ENCODE results near the gene ZHX3.

DNA sequence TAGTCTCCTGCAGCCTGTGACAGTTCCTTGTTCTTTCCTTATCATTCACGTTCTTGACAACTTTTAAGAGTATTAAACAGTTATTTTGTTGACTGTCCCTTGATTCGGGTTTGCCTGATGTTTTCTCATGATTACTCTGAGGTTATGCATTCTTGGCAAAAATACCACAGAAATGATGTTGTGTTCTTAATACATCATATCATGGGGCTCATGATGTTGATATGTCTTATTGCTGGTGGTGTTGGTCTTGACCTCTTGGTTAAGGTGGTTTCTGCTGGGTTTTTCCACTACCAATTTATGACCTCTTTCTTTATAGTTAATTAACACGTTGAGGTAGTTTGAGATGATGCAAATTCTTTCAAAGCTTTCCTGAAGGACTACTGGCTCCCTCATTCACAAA, 59.1 kb downstream of the ZHX3 start:
- TF ChIP-seq, protein P1, sequence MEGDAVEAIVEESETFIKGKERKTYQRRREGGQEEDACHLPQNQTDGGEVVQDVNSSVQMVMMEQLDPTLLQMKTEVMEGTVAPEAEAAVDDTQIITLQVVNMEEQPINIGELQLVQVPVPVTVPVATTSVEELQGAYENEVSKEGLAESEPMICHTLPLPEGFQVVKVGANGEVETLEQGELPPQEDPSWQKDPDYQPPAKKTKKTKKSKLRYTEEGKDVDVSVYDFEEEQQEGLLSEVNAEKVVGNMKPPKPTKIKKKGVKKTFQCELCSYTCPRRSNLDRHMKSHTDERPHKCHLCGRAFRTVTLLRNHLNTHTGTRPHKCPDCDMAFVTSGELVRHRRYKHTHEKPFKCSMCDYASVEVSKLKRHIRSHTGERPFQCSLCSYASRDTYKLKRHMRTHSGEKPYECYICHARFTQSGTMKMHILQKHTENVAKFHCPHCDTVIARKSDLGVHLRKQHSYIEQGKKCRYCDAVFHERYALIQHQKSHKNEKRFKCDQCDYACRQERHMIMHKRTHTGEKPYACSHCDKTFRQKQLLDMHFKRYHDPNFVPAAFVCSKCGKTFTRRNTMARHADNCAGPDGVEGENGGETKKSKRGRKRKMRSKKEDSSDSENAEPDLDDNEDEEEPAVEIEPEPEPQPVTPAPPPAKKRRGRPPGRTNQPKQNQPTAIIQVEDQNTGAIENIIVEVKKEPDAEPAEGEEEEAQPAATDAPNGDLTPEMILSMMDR (IDR thresholded peaks at IDR 0.05), result no peak
- no peak for TF ChIP-seq POLR2A (IDR thresholded peaks at IDR 0.05)
- TF ChIP-seq EP300 (IDR thresholded peaks at IDR 0.05), result no peak
